ENCODE results near the gene GINS1. TPM values are rescaled to one million over a fixed set of nuclear protein-coding genes. Genes with fewer than 3 reads are reported as not detected.

Gene GINS1
- total and polyA plus RNA-seq, 2 of the 8 experiments (the other 6 are each of a cell fraction or from before 2014, with no cell fraction given) = 44.7 to 68.4 TPM

- TF ChIP-seq BACH1 (IDR thresholded peaks at IDR 0.05; ENCODE audit: low read length) = no peak
- TF ChIP-seq KDM1A (IDR thresholded peaks at IDR 0.05; ENCODE audit: borderline replicate concordance, low read length) = no peak
- 0 out of 2 replicates have a peak, but pooled peaks have one; percentile 15 for TF ChIP-seq POLR2AphosphoS5 (IDR thresholded peaks at IDR 0.05; ENCODE audit: low read depth, low read length)
- no peak for TF ChIP-seq SIX5 (IDR thresholded peaks at IDR 0.05; ENCODE audit: low read depth, low read length)
- no peak for TF ChIP-seq GTF2F1 (IDR thresholded peaks at IDR 0.05; ENCODE audit: borderline replicate concordance, low read depth, low read length)
- TF ChIP-seq JUN (IDR thresholded peaks at IDR 0.05; ENCODE audit: low read depth, low read length) = no peak
- TF ChIP-seq TBP (IDR thresholded peaks at IDR 0.05; ENCODE audit: low read depth, low read length) = no peak
- no peak for TF ChIP-seq SP1 (IDR thresholded peaks at IDR 0.05; ENCODE audit: low read depth, low read length)
- no peak for TF ChIP-seq POLR2A (IDR thresholded peaks at IDR 0.05; ENCODE audit: control extremely low read depth in 1 of 2, low read depth in 2 of 2, low read length in 2 of 2)
These were observed 17.5 kb upstream of the GINS1 start (continued) for GRCh38 chr20:25389858-25390537.

Data from H1 (cell line).